NCI-H2227 treated with DMSO at 0.1 percent for 48 hours (cell line): Measurements from ENCODE around the gene GSK3A.
"Not testable (repeated sequence)": the region's sequence is repeated elsewhere in the genome, so short reads cannot be mapped to it uniquely, and the experiment has no call there.

Experiments used
- DNase-seq: peaks from one replicate; lab custom pipeline; 2025; lab: John Stamatoyannopoulos, UW

GSK3A gene

DNA sequence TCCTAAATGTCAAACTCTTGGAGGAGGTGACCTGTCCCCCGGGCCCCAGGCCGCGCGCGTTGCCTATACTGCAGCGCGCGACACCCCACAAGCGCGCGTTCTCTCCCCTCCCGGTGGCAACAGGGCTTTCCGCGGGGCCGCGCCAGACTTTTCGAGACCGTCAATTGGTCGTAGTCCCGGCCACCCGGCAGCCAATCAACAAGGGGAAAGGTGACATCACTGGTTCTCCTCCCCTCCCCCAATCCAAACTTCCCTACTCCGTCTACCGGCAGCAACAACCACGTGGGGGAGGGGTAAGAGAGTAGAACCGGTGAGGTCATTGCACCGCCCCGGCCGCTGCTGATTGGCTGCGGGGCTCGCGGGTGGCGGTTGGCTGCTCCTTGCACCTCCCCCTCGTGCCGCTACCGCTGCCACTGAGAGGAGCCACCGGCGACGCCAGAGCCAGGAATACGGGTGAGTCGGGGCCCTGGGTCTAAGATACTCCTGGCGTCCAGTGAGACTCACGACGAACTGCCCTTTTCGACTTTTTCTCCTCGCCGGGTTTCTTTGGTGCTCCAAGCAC, 25.8 kb upstream of the GSK3A start:
- DNase-seq, result peak; percentile 100

DNA sequence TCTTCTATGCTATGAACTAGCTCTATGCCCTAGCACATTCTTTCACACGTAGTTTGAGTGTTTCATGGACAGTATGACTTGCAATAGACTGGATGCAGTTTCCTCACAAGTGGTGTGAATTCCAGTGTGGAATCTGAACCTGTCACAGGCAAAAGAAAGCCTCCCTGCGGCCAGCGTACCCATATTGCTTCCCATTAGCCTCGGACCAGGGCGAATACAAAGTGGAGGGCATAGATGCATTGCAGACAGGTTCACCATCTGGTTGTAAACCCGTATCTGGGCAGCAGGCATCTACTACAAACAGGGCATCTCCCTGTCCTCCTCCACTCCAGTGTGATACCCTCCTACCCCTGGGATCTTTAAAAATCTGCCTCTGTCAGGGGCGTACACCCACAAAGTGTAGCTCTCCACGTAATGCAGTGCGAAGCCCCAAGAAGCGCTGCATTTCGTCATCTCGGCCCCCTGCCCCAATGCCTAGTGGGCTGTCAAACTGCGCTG, 25.3 kb upstream of the GSK3A start:
- no peak for DNase-seq

DNA sequence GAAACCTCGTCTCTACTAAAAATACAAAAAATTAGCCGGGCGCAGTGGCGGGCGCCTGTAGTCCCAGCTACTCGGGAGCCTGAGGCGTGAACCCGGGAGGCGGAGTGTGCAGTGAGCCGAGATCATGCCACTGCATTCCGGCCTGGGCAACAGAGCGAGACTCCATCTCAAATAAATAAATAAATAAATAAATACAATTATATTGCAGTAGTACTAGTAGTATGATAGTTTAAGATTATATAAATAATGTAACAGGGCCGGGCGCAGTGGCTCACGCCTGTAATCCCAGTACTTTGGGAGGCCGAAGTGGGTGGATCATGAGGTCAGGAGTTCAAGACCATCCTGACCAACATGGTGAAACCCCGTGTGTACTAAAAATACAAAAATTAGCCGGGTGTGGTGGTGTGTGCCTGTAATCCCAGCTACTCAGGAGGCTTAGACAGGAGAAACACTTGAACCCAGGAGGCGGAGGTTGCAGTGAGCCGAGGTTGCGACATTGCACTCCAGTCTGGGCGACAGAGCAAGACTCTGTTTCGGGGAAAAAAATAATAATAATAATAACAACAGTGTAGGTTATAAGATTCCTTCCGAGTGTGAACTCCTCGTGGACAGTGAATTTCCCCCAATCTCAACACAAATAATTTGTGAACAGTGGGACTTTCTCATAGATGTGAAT, 24.7 kb upstream of the GSK3A start:
- DNase-seq, result not testable (repeated sequence)

DNA sequence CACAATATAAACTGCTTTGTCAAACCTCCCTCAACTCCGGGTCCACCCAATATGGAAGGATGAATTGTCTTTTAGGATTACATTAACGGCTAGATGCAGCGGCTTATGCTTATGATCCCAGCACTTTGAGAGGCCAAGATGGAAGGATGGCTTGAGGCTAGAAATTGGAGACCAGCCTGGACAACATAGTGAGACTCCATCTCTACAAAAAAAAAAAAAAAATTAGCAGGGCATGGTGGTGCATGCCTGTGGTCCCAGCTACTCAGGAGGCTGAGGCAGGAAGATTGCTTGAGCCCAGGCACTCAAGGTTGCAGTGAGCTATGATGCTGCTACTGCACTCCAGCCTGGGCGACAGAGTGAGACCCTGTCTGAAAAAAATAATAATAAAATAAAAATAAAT, 23.7 kb upstream of the GSK3A start:
- DNase-seq, result not testable (repeated sequence)

DNA sequence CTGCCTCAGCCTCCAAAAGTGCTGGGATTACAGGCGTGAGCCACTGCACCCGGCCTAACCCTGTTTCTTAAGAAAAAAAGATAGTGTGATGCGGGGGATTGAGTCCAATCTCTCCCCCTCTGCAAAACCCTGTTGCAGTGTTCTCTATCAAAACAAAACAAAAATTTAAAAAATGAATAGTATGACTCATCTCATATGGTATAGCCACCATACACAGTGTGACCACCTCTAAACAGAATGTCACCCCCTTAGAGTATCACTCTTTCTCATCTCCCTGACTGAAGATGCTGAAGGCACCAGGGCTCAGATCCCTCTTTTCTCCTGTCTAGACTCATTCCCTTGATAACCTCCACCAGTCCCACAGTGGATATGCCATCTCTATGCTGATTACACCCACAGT, 19.4 kb upstream of the GSK3A start:
- no peak for DNase-seq

DNA sequence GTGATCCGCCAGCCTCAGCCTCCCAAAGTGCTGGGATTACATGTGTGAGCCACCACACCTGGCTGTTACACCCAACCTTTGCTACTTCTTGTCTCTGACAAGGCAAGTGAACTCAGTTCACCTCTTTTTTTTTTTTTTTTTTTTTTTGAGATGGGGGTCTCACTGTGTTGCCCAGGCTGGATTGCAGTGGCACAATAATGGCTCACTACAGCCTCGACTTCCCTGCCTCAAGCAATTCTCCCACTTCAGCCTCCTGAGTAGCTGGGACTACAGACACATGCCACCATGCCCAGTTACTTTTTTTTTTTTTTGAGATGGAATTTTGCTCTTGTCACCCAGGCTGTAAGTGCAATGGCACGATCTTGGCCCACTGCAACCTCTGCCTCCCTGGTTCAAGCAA, 15.4 kb upstream of the GSK3A start:
- DNase-seq, result not testable (repeated sequence)

DNA sequence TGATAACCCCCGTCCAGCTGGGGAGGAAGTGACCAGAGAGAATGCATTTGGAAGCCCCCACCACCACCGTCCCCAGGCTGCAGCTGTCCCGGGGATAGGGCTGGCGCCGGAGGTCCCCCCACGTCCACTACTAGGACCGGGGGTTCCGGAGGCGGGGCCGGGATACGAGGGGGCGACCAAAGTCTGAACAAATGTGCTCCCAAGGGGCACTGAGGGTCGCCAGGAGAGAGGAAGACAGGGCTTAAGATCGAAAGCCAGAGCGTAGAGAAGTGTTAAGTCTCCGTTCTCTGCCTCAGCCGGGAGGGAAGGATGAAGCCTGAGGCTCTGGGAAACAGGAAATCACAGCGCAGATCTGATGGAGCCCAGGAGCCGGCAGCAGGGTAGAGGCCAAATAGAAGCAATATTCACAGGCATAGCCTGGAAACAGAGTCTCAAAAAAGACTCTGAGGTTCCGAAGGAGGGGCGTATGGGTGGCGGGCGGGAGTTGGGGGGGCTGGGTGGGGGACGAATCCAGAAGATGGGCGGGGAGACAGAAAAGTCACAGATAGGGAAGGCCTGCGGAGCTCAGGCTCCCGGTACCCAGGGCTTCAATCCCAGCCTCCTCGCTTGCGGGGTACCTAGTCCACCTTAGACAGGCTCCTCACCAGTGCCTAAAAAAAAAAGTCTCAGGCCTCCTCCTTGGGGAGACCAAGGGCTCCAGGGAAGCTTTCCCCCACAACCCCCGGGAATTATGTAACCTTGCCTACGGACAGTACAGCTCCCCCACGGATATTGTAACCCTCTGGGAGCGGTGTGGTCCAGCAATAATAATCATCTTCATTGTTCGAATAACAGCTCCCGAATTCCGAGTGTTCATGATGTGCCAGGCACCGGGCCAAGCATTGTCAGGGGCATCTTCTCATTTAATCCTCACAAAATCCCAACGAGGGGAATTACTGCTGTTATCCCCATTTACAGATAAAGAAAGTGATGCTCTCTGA, 13.7 kb upstream of the GSK3A start:
- peak; percentile 87 for DNase-seq

DNA sequence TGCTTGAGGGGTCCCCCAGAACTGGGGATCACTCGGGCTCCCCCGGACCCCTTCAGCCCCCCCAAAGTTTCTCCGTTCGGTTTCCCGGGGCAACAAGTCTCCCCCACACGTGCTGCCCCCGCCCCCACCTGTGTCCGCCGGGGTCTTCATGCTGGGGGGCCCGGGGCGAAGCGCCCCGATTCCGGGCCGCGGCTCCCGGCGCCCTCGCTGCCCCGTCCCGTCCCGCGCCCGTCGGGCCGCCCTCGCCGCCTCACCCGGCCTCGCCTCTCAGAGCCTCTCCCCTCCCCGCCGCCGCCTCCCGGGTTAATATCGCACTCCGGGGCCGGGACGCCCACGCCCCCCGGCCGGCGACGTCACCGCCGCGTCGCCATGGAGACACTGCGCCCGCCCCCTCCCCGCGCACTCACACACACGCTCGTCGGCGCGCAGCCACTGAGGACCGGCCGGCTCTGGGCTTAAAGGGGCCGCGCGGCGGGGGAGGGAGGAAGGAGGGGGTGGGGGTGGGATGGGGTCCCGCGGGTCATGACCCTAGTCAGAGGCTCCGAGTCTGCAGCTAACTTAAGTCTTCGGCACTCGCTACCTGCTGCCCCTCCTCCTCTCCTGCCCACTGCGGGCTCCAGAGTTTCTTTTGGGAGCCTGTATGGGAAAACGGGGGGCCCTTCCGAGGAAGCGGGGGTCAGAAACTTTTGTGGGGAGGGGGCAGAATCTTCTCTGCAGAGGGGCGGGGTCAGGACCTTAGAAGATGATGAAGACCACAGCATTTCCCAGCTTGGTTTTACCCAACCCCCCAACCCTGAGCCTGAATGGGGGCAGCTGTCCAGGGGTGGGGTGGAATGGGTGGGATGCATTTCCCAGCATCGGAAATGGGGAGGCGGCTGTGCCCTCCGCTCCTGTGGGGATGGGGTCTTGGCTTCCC, 12.7 kb upstream of the GSK3A start, which contains the start of gene ERF:
TSS of gene ERF (minus strand) at position 279 of the 916 bp plus-strand sequence. CDS start at position 150, 129 bp downstream.
- DNase-seq, result peak; percentile 96

DNA sequence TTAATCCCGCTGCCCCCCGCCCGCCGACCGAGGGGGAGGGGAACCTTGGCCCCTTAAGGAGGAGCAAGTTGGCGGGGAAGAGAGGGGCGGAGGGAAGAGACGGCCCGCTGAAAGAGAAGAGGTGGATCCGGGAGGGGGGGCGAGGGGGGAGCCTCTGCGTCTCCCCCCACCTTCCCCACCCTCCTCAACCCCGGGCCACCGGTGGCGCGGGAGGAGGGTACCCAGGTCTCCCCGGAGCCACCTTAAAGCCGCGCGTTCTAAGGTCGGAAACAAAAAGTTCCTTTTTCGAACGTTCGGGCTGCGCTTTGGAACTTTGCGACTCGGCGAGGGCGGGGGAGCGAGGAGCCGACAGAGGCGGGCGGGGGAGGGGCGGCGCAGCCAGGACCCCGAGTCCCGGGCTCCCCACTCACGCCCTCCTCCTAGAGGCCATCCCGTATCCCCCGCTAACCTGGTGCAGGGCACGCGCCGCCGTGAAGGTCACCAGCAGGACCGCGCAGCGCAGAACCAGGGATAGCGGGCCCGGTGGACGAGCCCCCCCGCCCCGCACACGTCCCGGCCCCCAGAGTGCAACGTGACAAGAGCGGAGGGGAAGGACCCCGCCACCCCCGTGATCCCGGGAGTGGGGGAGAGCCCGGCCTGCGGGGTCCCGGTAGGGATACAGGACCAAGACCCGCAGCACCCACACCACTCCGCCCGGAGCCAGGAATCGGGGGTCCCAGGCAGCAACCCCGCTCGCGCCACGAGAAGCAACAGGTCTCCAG, 11.9 kb upstream of the GSK3A start:
- peak; percentile 88 for DNase-seq

DNA sequence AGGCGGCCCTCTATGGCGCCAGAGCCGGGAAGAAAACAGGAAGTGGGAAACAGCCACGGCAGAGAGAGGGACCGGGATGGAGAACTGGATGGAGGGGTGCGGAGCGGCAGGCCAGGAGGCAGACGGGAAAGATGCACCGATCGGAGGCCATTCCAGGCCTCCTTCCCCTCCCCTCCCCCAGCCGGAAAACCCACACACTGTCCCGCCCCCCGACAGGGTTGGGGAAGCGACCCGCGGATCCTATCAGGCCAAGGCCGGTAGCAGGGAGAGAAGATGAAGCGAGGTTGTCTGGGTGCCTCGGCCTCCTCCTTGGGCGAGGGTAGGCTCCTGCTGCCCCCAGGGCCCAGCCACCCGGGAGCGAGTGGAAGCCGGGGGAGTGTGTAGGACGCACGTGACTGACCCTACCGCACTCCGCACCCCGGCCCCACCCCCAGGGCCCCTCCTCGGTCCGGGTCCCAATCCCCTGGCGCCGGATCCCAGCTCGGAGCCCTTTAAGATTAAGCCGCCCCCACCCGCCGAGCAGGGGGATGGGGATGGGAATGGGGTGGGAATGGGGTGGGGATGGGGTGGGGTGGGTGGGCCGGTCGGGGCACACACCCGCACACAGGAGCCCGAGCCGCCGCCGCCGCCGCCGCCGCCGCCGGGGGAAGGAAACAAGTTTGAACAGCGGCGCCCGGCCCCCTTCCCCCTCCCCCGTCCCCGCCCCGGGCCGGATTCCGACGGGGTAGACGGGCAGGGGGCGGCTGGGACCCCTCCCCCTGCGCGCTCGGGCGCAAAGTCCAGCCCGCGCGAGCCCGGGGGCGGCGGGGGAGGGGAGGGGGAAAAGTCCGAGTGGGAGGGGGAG, 11.1 kb upstream of the GSK3A start:
- peak; percentile 71 for DNase-seq

DNA sequence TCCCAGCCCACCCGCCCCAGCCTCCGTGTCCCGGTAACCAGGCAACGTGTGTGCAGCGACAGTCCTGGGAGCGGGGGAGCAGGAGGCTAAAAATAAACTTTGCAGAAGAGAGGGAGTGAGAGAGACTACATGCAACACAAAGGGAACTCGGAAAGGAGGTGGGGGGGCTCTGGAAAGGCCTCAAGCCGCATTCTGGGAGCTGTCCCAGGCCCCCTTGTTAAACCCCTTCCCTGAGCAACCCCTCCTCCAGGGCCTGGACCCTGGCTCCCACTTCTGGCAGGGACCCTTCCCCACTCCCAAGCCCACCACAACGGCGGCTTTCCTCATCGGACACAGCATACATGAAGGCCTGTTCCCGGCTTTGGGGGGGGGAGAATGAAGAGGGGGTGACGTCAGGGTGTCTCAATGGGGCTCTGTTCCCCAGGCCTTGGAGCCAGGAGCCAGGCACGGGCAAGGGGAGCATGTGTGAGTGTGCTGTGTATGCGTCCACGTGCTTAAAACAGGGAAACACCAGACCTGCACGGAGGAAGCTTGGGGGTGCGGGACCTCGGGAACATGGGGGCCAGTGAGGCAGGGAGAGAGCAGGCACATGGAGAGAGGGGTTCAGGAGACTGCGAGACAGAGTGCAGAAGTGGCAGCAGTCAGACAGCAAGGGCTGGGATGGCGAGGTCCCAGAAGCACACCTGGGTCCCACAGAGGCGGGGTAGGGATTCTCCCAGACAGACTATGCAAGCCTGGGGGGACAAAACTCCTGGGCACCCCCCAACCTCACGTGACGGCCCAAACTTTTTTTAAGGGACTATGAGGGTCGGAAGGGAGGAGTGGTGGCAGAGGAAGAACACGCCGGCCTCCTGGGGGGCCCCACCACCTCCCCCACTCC, 10.2 kb upstream of the GSK3A start:
- DNase-seq, result peak; percentile 61

DNA sequence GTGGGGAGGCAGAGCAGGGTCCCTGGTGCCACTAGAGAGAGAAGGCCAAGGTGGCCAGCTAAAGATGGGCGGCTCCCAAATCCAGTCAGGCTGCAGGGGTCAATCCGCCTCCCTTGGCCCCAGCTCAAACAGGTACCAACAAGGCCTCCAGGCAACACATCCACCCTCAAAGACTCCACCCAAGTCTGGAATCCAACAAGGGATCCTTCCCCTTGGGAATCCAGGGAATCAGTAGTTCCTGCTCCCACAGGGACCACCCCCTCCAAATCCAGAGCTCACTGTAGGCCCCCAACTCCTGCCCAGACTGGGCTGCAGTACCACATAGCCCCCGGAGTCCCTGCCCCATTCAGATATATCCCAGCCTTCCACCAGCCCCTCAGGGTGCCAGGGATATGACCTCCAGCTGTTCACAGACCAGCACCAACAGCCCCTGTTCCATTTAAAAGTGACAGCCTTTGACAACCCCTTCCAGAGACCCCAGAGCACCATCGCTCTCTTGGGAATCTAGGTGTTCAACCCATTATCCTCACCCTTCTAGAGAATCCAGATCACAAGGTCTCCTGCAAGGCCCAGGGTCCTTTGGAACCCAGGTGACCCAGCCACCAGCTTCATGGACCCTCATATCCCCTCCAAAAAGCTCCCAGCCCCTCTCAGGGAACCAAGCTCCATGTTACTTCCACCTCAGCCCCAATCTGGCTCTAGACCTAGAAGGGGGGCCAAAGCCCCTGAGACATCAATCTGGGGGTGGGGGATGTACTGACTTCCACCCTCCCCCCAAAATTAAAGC, 9.4 kb upstream of the GSK3A start:
- DNase-seq, result no peak

DNA sequence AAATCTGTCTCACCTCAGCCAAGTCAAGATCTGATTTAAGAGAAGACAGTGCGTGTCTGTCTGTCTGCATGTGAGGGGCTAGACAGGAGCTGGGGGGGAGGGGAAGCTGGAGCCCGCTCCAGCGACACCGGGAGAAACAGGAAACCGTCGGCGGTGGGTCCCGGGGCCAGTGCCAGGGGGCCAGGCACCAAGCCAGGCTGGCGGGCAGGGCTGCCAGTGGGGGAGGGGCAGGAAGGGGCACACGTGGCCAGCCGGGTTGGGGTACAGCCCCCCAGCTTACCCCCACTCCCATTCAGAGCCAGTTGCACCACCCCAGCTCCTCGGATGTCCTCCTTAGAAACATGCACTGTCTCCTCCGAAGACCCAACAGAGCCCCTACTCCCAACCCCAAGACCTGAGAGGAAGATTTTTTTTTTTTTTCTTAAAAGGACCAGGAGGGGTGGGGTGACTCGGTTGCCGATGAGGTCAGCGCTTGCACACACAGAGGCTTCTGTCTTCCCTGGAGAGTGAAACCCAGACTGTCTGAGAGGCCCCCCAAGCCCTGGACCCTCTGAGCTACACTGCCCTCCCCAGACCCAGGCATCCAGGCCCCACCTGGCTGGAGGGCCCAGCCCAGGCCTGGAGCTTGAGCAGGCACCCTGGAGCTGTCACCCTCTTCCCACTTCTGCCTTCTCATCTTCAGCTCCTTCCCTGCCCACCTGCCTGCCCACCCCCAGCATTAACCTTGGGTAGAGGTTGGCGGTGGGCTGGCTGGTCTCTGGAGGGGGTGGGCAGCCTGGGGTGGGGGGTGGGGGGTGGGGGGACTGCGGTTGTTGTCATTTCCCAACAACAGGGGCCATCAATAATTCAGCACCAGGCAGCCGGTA, 8.5 kb upstream of the GSK3A start:
- DNase-seq, result no peak

DNA sequence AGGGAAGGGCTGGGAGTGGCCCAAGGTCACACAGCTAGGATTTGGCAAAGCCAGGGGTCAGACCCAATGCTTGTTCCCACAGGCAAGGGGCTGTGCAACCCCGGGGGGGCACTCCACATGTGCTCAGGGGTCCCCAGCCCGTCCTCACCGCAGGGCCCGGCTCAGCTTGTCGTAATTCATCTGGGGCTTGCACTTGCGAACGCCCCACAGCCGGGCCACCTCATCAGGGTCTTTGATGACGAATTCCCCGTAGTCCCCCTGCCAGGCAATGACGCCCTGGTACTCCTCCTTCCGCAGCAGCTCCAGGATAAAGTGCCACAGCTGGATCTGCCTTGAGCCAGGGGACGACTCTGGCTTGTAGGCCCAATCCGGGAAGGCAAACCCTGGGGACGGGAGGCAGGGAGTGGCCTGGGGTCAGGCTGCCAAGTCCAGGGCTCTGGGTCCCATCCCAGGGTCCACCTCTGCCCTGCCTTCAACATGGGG, 7.8 kb upstream of the GSK3A start:
- DNase-seq, result no peak

DNA sequence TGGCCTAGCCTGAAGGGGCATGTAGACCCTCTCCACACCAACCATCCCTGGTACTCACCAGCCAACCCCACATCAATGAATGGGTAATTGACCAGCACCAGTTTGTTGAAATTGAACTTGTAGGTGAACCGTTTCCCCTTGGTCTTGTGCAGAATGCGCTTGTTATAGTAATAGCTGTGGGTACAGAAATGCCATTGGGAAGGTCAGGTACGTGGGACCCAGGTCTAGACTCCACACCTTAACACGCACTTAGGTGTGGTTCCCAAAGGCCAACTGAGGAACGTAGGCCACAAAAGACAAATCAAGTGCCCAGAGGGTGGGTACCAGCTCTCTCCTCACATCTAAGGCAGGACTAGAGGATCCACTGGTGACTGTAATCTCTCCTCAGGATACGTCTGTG, 7.4 kb upstream of the GSK3A start:
- no peak for DNase-seq

DNA sequence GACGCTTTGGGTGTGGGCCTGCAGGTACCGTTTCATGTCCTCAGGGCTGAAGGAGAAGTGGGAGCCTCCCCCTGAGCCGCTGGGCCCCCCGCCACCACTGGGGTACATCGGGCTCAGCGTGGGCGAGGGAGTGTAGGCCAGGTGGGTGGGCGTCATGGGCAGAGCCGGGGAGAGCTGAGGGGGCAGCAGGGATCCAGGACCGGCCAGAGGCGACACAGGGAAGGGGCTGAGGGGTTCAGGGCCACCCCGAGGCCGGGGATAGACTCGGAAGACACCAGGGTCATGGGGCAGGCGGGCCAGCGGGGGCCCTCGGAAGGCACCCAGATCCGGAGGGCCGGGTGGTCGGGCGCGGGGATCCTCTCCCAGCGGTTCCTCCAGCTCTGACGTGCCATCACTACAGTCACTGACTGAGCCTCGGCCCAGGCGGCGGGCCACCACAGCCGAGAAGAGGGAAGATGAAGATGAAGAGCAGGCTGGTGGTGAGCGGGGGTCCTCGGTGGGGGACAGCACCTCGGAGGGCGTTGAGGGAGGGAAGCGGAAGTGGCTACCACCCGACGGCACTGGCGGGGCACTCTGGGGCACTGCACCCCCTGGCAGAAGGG, 6.8 kb upstream of the GSK3A start:
- DNase-seq, result no peak
